ENCODE data around the gene EFTUD2.

- TF ChIP-seq POLR2A (IDR thresholded peaks at IDR 0.05) = no peak
- no peak for TF ChIP-seq CTCF (IDR thresholded peaks at IDR 0.05)
Measured at GRCh38 chr17:44926821-44927525, 27.7 kb upstream of the EFTUD2 start.

All from stomach (tissue), 4 donors.